ENCODE results near the gene XNDC1N. TPM values are rescaled to one million over a fixed set of nuclear protein-coding genes. Genes with fewer than 3 reads are reported as not detected.

XNDC1N gene
- polyA plus RNA-seq, 2 of the 4 experiments (the other 2 are of a cell fraction) = 4.3 to 7.6 TPM

DNA sequence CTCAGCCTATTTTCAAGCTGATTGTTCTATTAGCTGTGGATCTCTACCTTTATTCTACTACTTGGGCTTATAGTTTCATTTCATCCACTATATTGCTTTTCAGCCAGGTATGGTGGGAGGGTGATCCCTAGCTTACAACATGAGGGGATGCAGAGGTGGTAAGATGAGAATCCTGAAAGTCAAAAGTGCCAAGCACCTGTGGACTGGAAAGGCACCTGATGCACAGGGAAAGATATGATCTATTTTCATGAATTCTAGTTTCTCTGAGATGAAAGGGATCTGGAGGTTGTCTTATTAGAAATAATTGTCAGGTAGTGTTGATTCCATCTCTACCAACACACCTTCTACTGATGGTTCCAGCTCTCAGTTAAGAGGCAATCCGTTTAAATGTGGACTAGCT lies 48.7 kb upstream of the XNDC1N start:
- no peak for TF ChIP-seq MYC (IDR thresholded peaks at IDR 0.05; ENCODE audit: borderline replicate concordance, low read length)
- TF ChIP-seq ZSCAN20 (CRISPR knock-in tag; IDR thresholded peaks at IDR 0.05) = no peak
- TF ChIP-seq, protein P1, sequence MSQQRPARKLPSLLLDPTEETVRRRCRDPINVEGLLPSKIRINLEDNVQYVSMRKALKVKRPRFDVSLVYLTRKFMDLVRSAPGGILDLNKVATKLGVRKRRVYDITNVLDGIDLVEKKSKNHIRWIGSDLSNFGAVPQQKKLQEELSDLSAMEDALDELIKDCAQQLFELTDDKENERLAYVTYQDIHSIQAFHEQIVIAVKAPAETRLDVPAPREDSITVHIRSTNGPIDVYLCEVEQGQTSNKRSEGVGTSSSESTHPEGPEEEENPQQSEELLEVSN (IDR thresholded peaks at IDR 0.05; ENCODE audit: borderline replicate concordance, low read depth) = no peak
- TF ChIP-seq RNF2 (IDR thresholded peaks at IDR 0.05; ENCODE audit: borderline replicate concordance, low read depth) = no peak
- no peak for TF ChIP-seq EHMT2 (IDR thresholded peaks at IDR 0.05; ENCODE audit: low read depth)
- TF ChIP-seq CBX8 (IDR thresholded peaks at IDR 0.05) = no peak
- no peak for TF ChIP-seq JUNB (IDR thresholded peaks at IDR 0.05)
- no peak for TF ChIP-seq MAZ (IDR thresholded peaks at IDR 0.05; ENCODE audit: borderline replicate concordance, low read depth, low read length)
- no peak for TF ChIP-seq RCOR1 (IDR thresholded peaks at IDR 0.05; ENCODE audit: low read depth, low read length)
- TF ChIP-seq POLR2A (IDR thresholded peaks at IDR 0.05; ENCODE audit: low read length) = no peak
- no peak for TF ChIP-seq POLR2AphosphoS2 (conservative IDR thresholded peaks at IDR 0.05; ENCODE audit: low read length)
- TF ChIP-seq, protein P2, sequence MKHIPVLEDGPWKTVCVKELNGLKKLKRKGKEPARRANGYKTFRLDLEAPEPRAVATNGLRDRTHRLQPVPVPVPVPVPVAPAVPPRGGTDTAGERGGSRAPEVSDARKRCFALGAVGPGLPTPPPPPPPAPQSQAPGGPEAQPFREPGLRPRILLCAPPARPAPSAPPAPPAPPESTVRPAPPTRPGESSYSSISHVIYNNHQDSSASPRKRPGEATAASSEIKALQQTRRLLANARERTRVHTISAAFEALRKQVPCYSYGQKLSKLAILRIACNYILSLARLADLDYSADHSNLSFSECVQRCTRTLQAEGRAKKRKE (CRISPR knock-in tag; IDR thresholded peaks at IDR 0.05; ENCODE audit: low read depth) = no peak
- no peak for TF ChIP-seq HEYL (CRISPR knock-in tag; IDR thresholded peaks at IDR 0.05)
- TF ChIP-seq HMGXB4 (CRISPR knock-in tag; IDR thresholded peaks at IDR 0.05; ENCODE audit: borderline replicate concordance) = no peak
- no peak for TF ChIP-seq PHF8 (IDR thresholded peaks at IDR 0.05; ENCODE audit: borderline replicate concordance, low read depth)
- TF ChIP-seq CHD2 (IDR thresholded peaks at IDR 0.05; ENCODE audit: low read length, partially characterized antibody) = no peak
- no peak for TF ChIP-seq BHLHE40 (IDR thresholded peaks at IDR 0.05; ENCODE audit: low read depth, low read length)
- TF ChIP-seq RFX5 (IDR thresholded peaks at IDR 0.05) = no peak
- peaks cover 7% of the 10 kb centered on the region; the same call in 1 of the 3 replicates for H3K4me1 ChIP-seq
- no peak overlapping the region for H3K4me2 ChIP-seq
- DNase-seq (ENCODE audit: low read depth in 1 of 2, low spot score in 1 of 2) (no peak), ATAC-seq (no peak), FAIRE-seq (no peak)
- H3K27ac ChIP-seq = peak overlapping the region in 1 of 2 experiments; percentile 52; a peak in 2 of 6 replicates
- WGBS (ENCODE audit: missing lambda C conversion rate) = 75% methylated on average over 1 of the region's 1 CpG
- no peaks in the 10 kb centered on the region for H3K9me3 ChIP-seq
- ChIA-PET CTCF (interaction anchor here (0.5 to 4.6 kb wide), 41 partner anchors 10 to 545 kb away, joined by 3 to 60 read pairs (median 4); partner anchors contain the start of genes CLPB, IL18BP, RNF121 and XNDC1N), POLR2A (interaction anchor here (0.7 kb wide), 1 partner anchor 48 kb away, joined by 3 read pairs; the partner anchor contains the start of genes RNF121 and XNDC1N)
- no peak overlapping the region for H3K4me3 ChIP-seq

DNA sequence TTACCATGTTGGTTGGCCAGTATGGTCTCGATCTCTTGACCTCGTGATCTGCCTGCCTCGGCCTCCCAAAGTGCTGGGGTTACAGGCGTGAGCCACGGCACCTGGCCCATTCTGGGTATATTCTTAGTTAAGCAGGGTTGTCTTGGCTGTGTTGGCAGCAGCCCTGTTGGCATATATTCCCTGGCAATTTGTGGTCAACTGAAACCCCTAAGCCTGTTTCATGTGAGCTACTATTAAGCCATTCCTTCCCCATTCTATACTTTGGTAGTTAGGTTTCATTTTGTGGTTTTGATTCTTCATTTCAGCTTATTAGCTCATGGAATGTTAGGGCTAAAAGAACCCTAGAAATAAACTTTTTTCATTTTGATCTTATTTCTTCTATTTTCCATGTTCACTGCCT lies 48.2 kb upstream of the XNDC1N start:
- 89% methylated on average over 5 of the region's 5 CpGs for WGBS (ENCODE audit: missing lambda C conversion rate)
- no peak for TF ChIP-seq EP300 (IDR thresholded peaks at IDR 0.05)
- no peak for TF ChIP-seq KDM5A (IDR thresholded peaks at IDR 0.05)
- TF ChIP-seq HMGXB4 (CRISPR knock-in tag; IDR thresholded peaks at IDR 0.05; ENCODE audit: borderline replicate concordance) = no peak
- TF ChIP-seq POLR2A (IDR thresholded peaks at IDR 0.05; ENCODE audit: low read length) = no peak
- TF ChIP-seq JUN (IDR thresholded peaks at IDR 0.05) = no peak
- TF ChIP-seq EHF (CRISPR knock-in tag; IDR thresholded peaks at IDR 0.05) = no peak
- TF ChIP-seq USF2 (IDR thresholded peaks at IDR 0.05) = no peak
- no peak for TF ChIP-seq ZSCAN20 (CRISPR knock-in tag; IDR thresholded peaks at IDR 0.05)
- TF ChIP-seq NR3C1 (IDR thresholded peaks at IDR 0.05) = no peak
- TF ChIP-seq SREBF2 (IDR thresholded peaks at IDR 0.05) = no peak
- H3K4me1 ChIP-seq = peaks cover 12% of the 10 kb centered on the region
- no peak for DNase-seq (ENCODE audit: low read depth in 1 of 2, low spot score in 1 of 2)
- ChIA-PET POLR2A (no interaction called here), CTCF (interaction anchor here (0.7 to 4.6 kb wide), 24 partner anchors 10 to 457 kb away, joined by 3 to 60 read pairs (median 5); partner anchors contain the start of genes CLPB, RNF121 and XNDC1N)
- H3K4me3 ChIP-seq = no peak overlapping the region
- H3K4me2 ChIP-seq = no peak overlapping the region
- FAIRE-seq = no peak
- no peaks in the 10 kb centered on the region for H3K9me3 ChIP-seq
- no peak for ATAC-seq
- no peak overlapping the region for H3K27ac ChIP-seq

All from A549 (cell line).